Mononuclear cell (primary cell): ENCODE measurements around the gene ARHGAP12. TPM values are rescaled to one million over a fixed set of nuclear protein-coding genes. Genes with fewer than 3 reads are reported as not detected.
"Not testable (repeated sequence)": the region's sequence is repeated elsewhere in the genome, so short reads cannot be mapped to it uniquely, and the experiment has no call there.

Experiments used
- H3K27me3 ChIP-seq: 2 replicates; pipeline ENCODE4 v1.6.0; 2011; ENCODE audit warnings: low read length, control low read depth; ENCODE audit not compliant: insufficient read depth
- H3K4me1 ChIP-seq: 2 replicates; pipeline ENCODE4 v1.5.1; 2011; ENCODE audit warnings: mild to moderate bottlenecking, low read length, control low read depth; ENCODE audit not compliant: insufficient read depth
- H3K4me3 ChIP-seq: 2 replicates; pipeline ENCODE4 v1.5.1; 2011; ENCODE audit warnings: mild to moderate bottlenecking, low read length, moderate library complexity
- H3K9me3 ChIP-seq: 2 replicates; pipeline ENCODE4 v1.5.1; 2011; ENCODE audit warnings: low read depth, mild to moderate bottlenecking, control low read depth, low read length
- total RNA-seq: library from RNA; depleted of rRNA; stranded (reverse); fragments of >200 nt; gene quantifications from one replicate; pipeline ENCODE4 v1.2.3, GENCODE V29; 2012

Gene ARHGAP12, protein sequence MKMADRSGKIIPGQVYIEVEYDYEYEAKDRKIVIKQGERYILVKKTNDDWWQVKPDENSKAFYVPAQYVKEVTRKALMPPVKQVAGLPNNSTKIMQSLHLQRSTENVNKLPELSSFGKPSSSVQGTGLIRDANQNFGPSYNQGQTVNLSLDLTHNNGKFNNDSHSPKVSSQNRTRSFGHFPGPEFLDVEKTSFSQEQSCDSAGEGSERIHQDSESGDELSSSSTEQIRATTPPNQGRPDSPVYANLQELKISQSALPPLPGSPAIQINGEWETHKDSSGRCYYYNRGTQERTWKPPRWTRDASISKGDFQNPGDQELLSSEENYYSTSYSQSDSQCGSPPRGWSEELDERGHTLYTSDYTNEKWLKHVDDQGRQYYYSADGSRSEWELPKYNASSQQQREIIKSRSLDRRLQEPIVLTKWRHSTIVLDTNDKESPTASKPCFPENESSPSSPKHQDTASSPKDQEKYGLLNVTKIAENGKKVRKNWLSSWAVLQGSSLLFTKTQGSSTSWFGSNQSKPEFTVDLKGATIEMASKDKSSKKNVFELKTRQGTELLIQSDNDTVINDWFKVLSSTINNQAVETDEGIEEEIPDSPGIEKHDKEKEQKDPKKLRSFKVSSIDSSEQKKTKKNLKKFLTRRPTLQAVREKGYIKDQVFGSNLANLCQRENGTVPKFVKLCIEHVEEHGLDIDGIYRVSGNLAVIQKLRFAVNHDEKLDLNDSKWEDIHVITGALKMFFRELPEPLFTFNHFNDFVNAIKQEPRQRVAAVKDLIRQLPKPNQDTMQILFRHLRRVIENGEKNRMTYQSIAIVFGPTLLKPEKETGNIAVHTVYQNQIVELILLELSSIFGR
- total RNA-seq = 36.8 TPM

GRCh38 chr10:31928549-31929260 is at the start of gene ARHGAP12:
Gene ARHGAP12 (minus strand): TSS chr10:31928831. CDS start chr10:31908855, 19,976 bp downstream.
- Histone ChIP-seq H3K27me3 (no peaks in the 10 kb centered on the region), H3K9me3 (no peaks in the 10 kb centered on the region), H3K4me3 (peak within 1 kb of the TSS; percentile 87), H3K4me1 (peaks cover 29% of the 10 kb centered on the region)

DNA sequence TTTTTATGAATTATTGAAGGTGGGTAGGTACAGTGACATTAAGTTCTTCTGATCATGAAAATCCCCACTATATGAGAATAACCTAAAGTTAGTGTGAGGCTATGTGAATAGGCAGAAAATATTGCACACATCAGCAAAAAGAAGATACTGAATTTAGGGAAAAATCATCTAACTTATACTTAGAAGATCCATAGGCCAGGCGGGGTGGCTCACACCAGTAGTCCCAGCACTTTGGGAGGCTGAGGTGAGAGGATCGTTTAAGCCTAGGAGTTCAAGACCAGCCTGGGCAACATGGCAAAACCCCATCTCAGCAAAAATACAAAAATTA is 49.5 kb upstream of the ARHGAP12 start:
- H3K4me1 ChIP-seq = peaks cover 49% of the 10 kb centered on the region
- no peak overlapping the region for H3K4me3 ChIP-seq
- no peaks in the 10 kb centered on the region for H3K9me3 ChIP-seq
- peaks cover 10% of the 10 kb centered on the region for H3K27me3 ChIP-seq

GRCh38 chr10:31977440-31978155 is 49.0 kb upstream of the ARHGAP12 start:
- Histone ChIP-seq H3K27me3 (peaks cover 10% of the 10 kb centered on the region), H3K4me3 (no peak overlapping the region), H3K4me1 (peaks cover 54% of the 10 kb centered on the region), H3K9me3 (no peaks in the 10 kb centered on the region)

- no peaks in the 10 kb centered on the region for H3K9me3 ChIP-seq
- H3K4me3 ChIP-seq = no peak overlapping the region
- H3K4me1 ChIP-seq = peaks cover 62% of the 10 kb centered on the region
These were observed 46.6 kb upstream of the ARHGAP12 start for GRCh38 chr10:31975157-31975765.

GRCh38 chr10:31974434-31975124 is 45.9 kb upstream of the ARHGAP12 start:
- H3K27me3 ChIP-seq = peaks cover under 1% of the 10 kb centered on the region
- peaks cover 62% of the 10 kb centered on the region for H3K4me1 ChIP-seq
- H3K4me3 ChIP-seq = no peak overlapping the region
- no peaks in the 10 kb centered on the region for H3K9me3 ChIP-seq

More at GRCh38 chr10:31975157-31975765, 46.6 kb upstream of the ARHGAP12 start:
- peaks cover 6% of the 10 kb centered on the region for H3K27me3 ChIP-seq

GRCh38 chr10:31972519-31973041 is 43.9 kb upstream of the ARHGAP12 start:
- Histone ChIP-seq H3K27me3 (no peaks in the 10 kb centered on the region), H3K4me1 (peaks cover 53% of the 10 kb centered on the region), H3K4me3 (no peak overlapping the region)

GRCh38 chr10:31969847-31970246 is 41.2 kb upstream of the ARHGAP12 start:
- H3K4me3 ChIP-seq, H3K27me3 ChIP-seq, H3K9me3 ChIP-seq: not testable (repeated sequence)
- H3K4me1 ChIP-seq = peaks cover 44% of the 10 kb centered on the region

More at GRCh38 chr10:31972519-31973041, 43.9 kb upstream of the ARHGAP12 start:
- no peaks in the 10 kb centered on the region for H3K9me3 ChIP-seq

- Histone ChIP-seq H3K4me3 (no peak overlapping the region), H3K9me3 (no peaks in the 10 kb centered on the region), H3K4me1 (peaks cover 78% of the 10 kb centered on the region), H3K27me3 (no peaks in the 10 kb centered on the region)
These were observed 35.0 kb upstream of the ARHGAP12 start for GRCh38 chr10:31963589-31963980.

- Histone ChIP-seq H3K27me3 (no peaks in the 10 kb centered on the region), H3K4me1 (peaks cover 83% of the 10 kb centered on the region), H3K9me3 (no peaks in the 10 kb centered on the region), H3K4me3 (no peak overlapping the region)
These were observed 34.4 kb upstream of the ARHGAP12 start for GRCh38 chr10:31962826-31963588.

GRCh38 chr10:31961277-31962074 is 32.8 kb upstream of the ARHGAP12 start:
- Histone ChIP-seq H3K27me3 (no peaks in the 10 kb centered on the region), H3K9me3 (no peaks in the 10 kb centered on the region), H3K4me1 (peaks cover 74% of the 10 kb centered on the region), H3K4me3 (no peak overlapping the region)

DNA sequence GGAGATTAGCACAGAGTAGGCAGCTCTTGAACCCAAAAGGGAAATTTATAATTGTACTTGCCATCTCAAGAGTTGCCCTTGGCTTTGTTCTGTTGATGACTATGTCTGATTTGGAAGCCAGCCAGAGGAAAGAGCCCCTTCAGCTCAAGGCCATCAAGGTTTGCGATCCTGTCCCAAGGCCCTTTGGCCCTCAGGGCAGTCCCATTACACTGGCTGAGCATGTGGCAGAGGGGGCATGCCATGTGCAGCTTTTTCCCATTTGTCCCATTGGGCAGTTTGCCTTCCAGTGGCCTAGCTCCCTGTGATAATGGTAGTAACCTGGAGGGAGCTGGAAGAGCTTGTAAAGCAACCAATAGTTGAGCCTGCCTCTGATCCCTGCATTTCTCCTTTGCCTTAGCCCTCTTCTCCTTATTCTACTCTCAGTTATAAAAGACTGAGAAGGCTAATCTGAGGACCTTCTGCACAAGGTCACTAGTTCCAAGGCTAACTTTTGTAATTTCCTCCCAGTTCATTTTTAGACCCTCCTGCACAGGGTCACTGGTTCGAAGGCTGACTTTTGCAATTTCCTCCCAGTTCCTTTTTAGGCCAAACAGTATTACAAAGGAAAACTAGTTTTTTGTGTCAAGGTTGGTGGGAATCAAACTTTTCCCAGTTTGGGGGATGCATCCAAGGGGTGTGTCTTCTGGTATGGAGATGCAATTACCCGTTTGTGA is 31.0 kb upstream of the ARHGAP12 start:
- Histone ChIP-seq H3K9me3 (no peaks in the 10 kb centered on the region), H3K4me1 (peaks cover 75% of the 10 kb centered on the region), H3K4me3 (no peak overlapping the region), H3K27me3 (no peaks in the 10 kb centered on the region)

DNA sequence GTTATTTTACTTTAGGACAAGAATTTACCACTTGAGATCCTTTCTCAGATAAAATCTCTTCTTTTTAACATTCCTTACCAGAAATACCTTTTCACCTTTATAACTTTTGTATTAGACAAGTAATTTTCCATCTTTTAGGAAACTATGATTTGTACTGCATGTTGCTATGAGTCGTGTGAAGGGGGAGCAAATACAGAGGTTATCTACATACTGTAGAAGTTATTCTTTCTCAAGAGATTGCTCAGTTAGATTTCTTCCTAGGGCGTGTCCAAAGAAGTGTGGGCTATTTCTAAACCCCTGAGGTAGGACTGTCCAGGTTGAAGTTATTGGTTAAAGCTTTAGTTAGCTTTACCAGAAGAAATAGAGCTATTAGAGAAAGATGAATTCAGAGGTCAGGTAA is 30.2 kb upstream of the ARHGAP12 start:
- Histone ChIP-seq H3K4me3 (no peak overlapping the region), H3K4me1 (peaks cover 69% of the 10 kb centered on the region), H3K27me3 (no peaks in the 10 kb centered on the region), H3K9me3 (no peaks in the 10 kb centered on the region)
